Activated CD8-positive, alpha-beta T cell treated with anti-CD3 and anti-CD28 coated beads, Interleukin-2, amount 10 ng/mL, durations not matched to agents 7 days and 5 days (primary cell): ENCODE results near the gene MAPK4. TPM values are rescaled to one million over a fixed set of nuclear protein-coding genes. Genes with fewer than 3 reads are reported as not detected.

Source experiments
- ATAC-seq: fragments of 150-1000 bp; cut with Tn5 transposase; one replicate; pipeline ENCODE4 v1.10.0; 2021; ENCODE audit warnings: moderate library complexity
- CTCF ChIA-PET: fragments of 350-600 bp; sonication (Branson Sonifier 250); formaldehyde crosslinking; loops from one replicate; lab custom pipeline; 2021; ENCODE audit warnings: antibody characterized with exemption; lab: Charles Lee
- POLR2A ChIA-PET: fragments of 350-600 bp; sonication (Branson Sonifier 250); formaldehyde crosslinking; loops from one replicate; lab custom pipeline; 2021; ENCODE audit warnings: antibody characterized with exemption; lab: Charles Lee
- DNase-seq: peaks from one replicate; pipeline ENCODE4 v3.0.0-alpha.2; 2020
- H3K27ac Mint-ChIP-seq: one replicate; pipeline ENCODE4 v1.8.0; 2021; ENCODE audit warnings: mild to moderate bottlenecking, mixed read lengths
- H3K27me3 Mint-ChIP-seq: one replicate; pipeline ENCODE4 v1.8.0; 2021; ENCODE audit warnings: low read depth, mixed read lengths
- H3K36me3 Mint-ChIP-seq: one replicate; pipeline ENCODE4 v1.8.0; 2021; ENCODE audit warnings: low read depth, mixed read lengths
- H3K4me1 Mint-ChIP-seq: one replicate; pipeline ENCODE4 v1.8.0; 2021; ENCODE audit warnings: low read depth, mixed read lengths
- H3K4me3 Mint-ChIP-seq: one replicate; pipeline ENCODE4 v1.8.0; 2021; ENCODE audit warnings: mild to moderate bottlenecking, mixed read lengths
- H3K9me3 Mint-ChIP-seq: one replicate; pipeline ENCODE4 v1.8.0; 2022; ENCODE audit warnings: mixed read lengths; ENCODE audit not compliant: insufficient read depth
- total RNA-seq, 2 experiments: library from RNA; stranded (reverse); gene quantifications; one replicate each; pipeline ENCODE4 v1.2.3, GENCODE V29; 2021

MAPK4 gene
- total RNA-seq, 2 experiments from 2014 or later: not detected

DNA sequence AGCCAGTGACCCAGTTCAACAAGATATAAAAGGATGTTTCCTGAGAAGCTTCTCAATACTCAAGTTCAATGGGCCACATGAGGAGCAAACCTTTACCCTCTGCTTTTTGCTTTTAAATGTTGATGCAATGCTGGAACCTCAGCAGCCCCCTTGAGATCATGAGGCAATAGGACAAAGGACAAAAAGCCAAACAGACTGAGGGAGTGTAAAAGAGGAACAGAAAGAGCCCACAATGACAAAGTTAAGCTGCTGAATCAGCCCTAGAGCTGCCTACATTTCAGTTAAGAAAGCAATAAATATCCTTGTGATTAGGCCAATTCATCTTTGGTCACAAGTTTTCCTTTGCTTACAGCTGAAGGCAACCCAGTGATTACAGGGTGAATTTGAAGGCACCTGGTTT, 183.1 kb downstream of the MAPK4 start:
- no peak overlapping the region for H3K4me3 Mint-ChIP-seq
- H3K27ac Mint-ChIP-seq: no peak overlapping the region
- H3K9me3 Mint-ChIP-seq: no peaks in the 10 kb centered on the region
- DNase-seq: no peak
- peaks cover 4% of the 10 kb centered on the region for H3K27me3 Mint-ChIP-seq
- H3K36me3 Mint-ChIP-seq: no peaks in the 10 kb centered on the region
- no peaks in the 10 kb centered on the region for H3K4me1 Mint-ChIP-seq
- ChIA-PET CTCF (no interaction called here), POLR2A (no interaction called here)
- no peak for ATAC-seq

DNA sequence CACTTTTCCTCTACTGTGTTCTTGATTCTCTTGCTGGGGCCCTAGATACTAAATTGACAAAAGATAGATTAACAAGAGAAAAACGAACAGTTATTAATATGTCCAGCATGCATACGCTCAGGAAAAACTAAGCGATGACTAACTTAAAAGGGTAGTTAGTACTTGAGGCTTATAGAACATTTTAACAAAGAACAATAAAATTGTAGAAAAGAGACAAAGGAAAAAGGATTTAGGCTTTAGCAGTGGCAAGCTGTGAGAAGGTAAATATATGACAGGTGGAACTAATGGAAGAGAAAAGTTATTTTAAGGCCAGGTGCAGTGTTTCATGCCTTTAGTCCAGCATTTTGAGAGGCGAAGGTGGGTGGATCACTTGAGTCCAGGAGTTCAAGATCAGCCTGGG, 184.4 kb downstream of the MAPK4 start:
- ATAC-seq (no peak), DNase-seq (no peak)
- Mint-ChIP-seq H3K36me3 (no peaks in the 10 kb centered on the region), H3K4me1 (no peaks in the 10 kb centered on the region), H3K27me3 (peaks cover 4% of the 10 kb centered on the region), H3K27ac (no peak overlapping the region), H3K4me3 (no peak overlapping the region), H3K9me3 (no peaks in the 10 kb centered on the region)
- ChIA-PET CTCF (no interaction called here), POLR2A (no interaction called here)

DNA sequence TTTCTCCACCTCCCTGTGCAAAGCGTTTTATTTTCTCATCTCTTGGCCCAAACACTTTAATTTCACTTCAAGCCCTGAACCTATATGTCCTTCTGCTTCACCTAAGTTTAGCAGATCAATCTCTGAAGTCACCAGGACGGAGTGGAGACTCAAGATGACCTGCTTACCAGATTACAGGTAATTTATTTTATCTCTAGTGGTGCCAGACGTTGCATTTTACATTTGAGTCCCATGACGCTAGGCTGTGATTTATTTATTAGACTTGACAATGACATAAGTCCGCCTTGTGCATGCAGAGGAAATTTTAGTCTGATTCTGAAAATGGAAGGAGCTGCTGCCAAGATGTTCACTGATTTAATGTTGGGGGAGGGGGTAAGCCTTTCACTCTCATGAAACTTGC, 186.1 kb downstream of the MAPK4 start:
- ChIA-PET POLR2A (no interaction called here), CTCF (no interaction called here)
- Mint-ChIP-seq H3K9me3 (no peaks in the 10 kb centered on the region), H3K4me1 (no peaks in the 10 kb centered on the region), H3K4me3 (no peak overlapping the region), H3K27ac (no peak overlapping the region), H3K36me3 (no peaks in the 10 kb centered on the region), H3K27me3 (peaks cover 9% of the 10 kb centered on the region)
- DNase-seq (no peak), ATAC-seq (no peak)

DNA sequence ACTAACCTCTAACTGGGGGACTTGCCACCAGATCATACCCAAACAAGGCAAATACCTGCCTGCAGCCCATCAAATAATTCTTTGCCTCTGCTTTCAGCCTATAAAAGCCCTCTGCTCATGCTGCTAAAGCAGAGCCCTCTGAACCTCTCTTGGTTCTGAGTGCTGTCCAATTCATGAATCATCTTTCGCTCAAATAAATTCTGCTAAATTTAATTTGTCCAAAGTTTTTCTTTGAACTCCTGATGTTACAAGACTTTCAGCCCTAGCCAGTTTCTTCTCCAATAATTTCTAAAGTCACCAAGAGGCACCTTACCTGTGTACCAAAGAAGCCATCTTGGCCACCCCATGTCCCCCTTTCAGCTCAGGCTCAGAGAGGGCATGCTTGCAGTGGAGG, 188.0 kb downstream of the MAPK4 start:
- no peaks in the 10 kb centered on the region for H3K4me1 Mint-ChIP-seq
- ChIA-PET POLR2A (no interaction called here), CTCF (no interaction called here)
- no peaks in the 10 kb centered on the region for H3K9me3 Mint-ChIP-seq
- no peaks in the 10 kb centered on the region for H3K36me3 Mint-ChIP-seq
- ATAC-seq: no peak
- no peak for DNase-seq
- no peak overlapping the region for H3K4me3 Mint-ChIP-seq
- H3K27ac Mint-ChIP-seq: no peak overlapping the region
- H3K27me3 Mint-ChIP-seq: peaks cover 15% of the 10 kb centered on the region

DNA sequence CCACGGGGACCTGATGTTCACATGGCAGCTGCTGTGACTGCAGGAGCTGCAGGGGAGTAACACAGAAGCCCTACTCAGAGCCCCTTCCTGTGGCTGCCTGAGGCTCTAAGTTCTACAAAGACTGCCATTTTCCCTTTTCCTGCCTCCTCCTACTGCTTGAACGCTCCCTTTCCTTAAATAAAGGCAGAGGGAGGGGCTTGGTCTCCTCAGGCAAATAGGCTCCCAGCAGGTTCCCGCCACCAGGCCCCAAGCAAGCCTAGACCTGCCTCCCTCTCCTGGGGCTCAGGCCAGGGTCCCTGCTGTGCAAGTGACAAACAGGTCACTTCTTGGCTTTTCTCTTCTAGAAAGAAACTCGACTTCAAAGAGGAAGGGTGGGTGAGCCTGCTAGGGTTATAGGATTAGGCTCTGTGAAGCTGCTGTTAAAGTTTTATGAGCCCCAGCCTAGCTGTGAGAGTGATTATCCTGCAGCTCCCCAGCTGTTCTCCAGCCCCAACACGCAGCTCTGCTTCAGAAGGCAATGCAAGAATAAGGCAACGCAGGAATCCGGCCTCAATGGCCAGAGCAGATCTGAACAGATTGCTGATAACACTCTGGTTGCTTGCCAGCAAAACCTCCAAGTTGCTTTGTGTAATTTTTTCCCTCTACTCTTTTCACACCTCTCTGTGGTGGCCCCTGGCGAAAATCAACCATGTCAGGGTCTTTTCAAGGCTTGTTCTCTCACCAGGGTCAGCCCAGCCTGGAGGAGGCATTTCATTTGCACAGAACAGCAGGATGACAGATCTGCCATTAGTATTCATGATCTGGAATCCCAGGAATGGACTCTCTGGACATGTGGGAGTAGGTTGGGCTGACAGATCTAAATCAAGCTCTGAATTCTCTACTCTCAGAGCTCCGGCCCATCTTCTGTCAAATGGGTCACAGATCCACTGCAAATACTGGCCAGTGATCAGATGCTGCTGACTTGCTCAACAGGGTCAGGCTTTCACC, 188.6 kb downstream of the MAPK4 start:
- POLR2A ChIA-PET: no interaction called here
- Mint-ChIP-seq H3K4me1 (no peaks in the 10 kb centered on the region), H3K4me3 (no peak overlapping the region)

DNA sequence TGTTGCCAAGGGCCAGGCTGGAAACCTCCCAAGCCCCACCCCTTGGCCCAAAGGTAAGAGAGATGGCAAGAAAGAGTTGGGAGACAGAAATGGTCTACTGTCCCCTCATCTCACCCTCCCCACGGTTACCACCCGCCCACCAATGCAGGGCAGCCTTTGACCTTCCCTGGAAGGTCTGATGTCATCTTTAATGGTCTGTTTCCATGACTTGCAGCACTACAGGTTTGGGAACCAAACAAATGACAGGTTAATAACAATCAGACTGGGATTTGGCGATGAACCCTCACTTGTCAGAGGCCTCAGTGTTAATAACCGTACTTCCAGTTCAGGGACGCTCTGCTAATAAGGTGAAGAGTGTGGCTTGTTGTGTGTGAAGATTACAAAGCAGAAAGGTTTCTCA, 189.5 kb downstream of the MAPK4 start:
- no peaks in the 10 kb centered on the region for H3K4me1 Mint-ChIP-seq
- CTCF ChIA-PET: no interaction called here
- ATAC-seq: no peak
- no peaks in the 10 kb centered on the region for H3K36me3 Mint-ChIP-seq
- H3K27me3 Mint-ChIP-seq: peaks cover 12% of the 10 kb centered on the region
- no peak for DNase-seq
- POLR2A ChIA-PET: no interaction called here
- H3K4me3 Mint-ChIP-seq: no peak overlapping the region
- H3K9me3 Mint-ChIP-seq: no peaks in the 10 kb centered on the region
- no peak overlapping the region for H3K27ac Mint-ChIP-seq

More for the DNA sequence above, 188.6 kb downstream of the MAPK4 start:
- DNase-seq: no peak
- ATAC-seq: no peak
- Mint-ChIP-seq H3K9me3 (no peaks in the 10 kb centered on the region), H3K27me3 (peaks cover 12% of the 10 kb centered on the region), H3K27ac (no peak overlapping the region), H3K36me3 (no peaks in the 10 kb centered on the region)
- CTCF ChIA-PET: no interaction called here

DNA sequence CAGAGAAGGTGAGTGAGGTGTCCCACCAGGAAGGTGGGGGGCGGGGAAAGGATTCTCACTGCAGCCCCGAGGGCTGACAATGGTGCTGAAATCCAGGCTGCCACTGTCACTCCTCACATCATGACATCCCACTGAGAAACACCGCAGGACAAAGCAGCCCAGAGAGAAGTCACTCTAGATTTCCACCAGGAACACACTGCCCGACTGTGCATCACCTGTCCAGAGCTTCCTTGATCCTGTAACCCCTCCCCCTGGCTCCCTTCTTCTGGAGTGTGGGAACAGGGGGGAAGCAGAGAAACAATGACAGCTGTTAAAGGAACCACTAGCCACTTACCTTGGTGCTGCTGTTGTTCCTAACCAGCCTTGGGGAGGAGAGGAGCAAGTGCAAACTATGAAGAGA, 190.1 kb downstream of the MAPK4 start:
- Mint-ChIP-seq H3K27me3 (peaks cover 12% of the 10 kb centered on the region), H3K9me3 (no peaks in the 10 kb centered on the region), H3K4me3 (no peak overlapping the region), H3K4me1 (no peaks in the 10 kb centered on the region), H3K27ac (no peak overlapping the region), H3K36me3 (no peaks in the 10 kb centered on the region)
- POLR2A ChIA-PET: no interaction called here
- ATAC-seq (no peak), DNase-seq (no peak)
- CTCF ChIA-PET: no interaction called here

DNA sequence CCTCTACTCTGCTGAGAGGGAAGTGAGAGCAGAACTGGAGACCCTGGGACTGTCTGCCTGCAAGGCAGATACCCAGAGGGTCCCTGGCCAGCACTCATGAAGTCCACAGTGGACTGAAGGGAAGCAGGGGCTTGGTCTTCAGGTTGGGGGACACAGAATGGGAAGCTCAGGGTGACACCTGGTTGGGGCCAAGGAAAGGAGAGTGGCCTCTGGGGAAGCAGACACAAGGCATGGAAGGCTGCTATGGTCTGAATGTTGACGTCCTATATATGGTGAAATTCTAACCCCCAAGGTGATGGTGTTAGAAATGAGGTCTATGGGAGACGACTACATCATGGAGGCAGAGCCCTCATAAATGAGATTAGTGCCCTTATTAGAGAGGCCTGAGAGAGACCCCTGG, 190.7 kb downstream of the MAPK4 start:
- CTCF ChIA-PET: no interaction called here
- no peak overlapping the region for H3K27ac Mint-ChIP-seq
- H3K36me3 Mint-ChIP-seq: no peaks in the 10 kb centered on the region
- H3K9me3 Mint-ChIP-seq: no peaks in the 10 kb centered on the region
- POLR2A ChIA-PET: no interaction called here
- H3K4me3 Mint-ChIP-seq: no peak overlapping the region
- no peaks in the 10 kb centered on the region for H3K4me1 Mint-ChIP-seq
- peaks cover 12% of the 10 kb centered on the region for H3K27me3 Mint-ChIP-seq
- ATAC-seq (no peak), DNase-seq (no peak)

DNA sequence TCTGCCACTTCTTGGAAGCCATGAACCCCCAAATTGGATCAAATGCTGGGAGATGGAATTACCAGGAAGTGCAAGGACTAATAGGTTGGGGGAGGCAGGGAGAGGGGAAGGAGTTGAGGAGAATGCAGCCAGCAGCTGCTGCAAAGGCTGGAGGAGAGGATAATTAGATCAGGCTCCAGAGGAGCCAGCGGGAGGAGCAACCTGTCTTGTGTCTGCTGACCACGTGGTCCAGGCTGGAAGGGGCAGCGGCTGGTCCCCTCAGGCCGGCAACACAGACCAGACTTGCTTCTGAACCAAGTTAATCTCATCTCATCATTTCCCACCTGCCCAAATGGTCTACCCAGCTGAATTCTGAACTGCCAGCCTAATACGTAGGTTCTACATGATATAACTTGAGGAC, 191.6 kb downstream of the MAPK4 start:
- Mint-ChIP-seq H3K36me3 (no peaks in the 10 kb centered on the region), H3K9me3 (no peaks in the 10 kb centered on the region), H3K4me1 (no peaks in the 10 kb centered on the region), H3K27ac (no peak overlapping the region), H3K27me3 (peaks cover 14% of the 10 kb centered on the region), H3K4me3 (no peak overlapping the region)
- DNase-seq: no peak
- ChIA-PET POLR2A (interaction anchor here (0.6 kb wide), 2 partner anchors 288 to 1602 kb away, joined by 3 read pairs; no protein-coding TSS in a partner anchor), CTCF (no interaction called here)
- ATAC-seq: no peak

DNA sequence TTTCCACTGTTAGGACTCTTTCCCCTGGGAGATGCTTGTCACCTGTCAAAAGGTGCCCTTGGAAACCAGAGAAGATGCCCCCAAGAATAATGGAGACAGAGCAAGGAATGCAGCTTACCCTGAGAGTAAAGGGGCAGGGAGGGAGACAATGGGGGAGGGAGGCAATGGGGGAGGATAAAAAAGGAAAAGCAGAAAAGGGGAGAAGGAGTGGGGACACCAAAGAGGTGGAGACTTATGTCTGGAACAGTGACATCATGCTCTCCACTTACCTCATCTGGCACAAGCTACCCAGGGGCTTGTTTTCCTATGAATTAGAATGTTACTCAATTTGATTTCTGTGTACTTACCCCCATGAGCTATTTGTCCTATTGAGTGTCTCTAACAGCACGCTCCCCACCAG, 192.1 kb downstream of the MAPK4 start:
- no peak for DNase-seq
- no peaks in the 10 kb centered on the region for H3K9me3 Mint-ChIP-seq
- H3K27me3 Mint-ChIP-seq: peaks cover 15% of the 10 kb centered on the region
- H3K27ac Mint-ChIP-seq: no peak overlapping the region
- ChIA-PET POLR2A (interaction anchor here (0.6 kb wide), 2 partner anchors 288 to 1602 kb away, joined by 3 read pairs; no protein-coding TSS in a partner anchor), CTCF (no interaction called here)
- H3K4me3 Mint-ChIP-seq: no peak overlapping the region
- no peaks in the 10 kb centered on the region for H3K36me3 Mint-ChIP-seq
- no peaks in the 10 kb centered on the region for H3K4me1 Mint-ChIP-seq
- ATAC-seq: no peak

DNA sequence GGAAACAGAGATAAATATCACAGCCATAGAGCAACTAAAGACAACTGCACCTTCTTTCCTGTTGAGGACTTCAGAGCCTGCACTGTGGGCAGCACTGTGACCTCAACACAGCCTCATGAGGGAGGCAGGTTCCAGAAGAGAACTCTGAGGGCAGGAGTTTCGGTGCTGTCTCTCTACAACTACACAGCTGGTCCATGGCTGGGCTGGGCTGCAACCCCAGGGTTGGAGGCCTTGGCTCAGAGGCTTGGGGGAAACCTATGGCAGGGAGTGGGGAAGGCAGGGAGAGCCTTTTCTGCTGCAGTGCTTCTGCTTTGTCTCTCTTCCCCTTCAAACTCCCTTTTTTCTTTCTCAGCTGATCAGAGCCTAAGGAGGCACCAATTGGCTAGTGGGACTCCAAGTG, 193.4 kb downstream of the MAPK4 start:
- Mint-ChIP-seq H3K27ac (no peak overlapping the region), H3K4me1 (no peaks in the 10 kb centered on the region), H3K27me3 (peaks cover 15% of the 10 kb centered on the region), H3K9me3 (no peaks in the 10 kb centered on the region), H3K4me3 (no peak overlapping the region), H3K36me3 (no peaks in the 10 kb centered on the region)
- ChIA-PET CTCF (no interaction called here), POLR2A (no interaction called here)
- ATAC-seq (no peak), DNase-seq (no peak)

DNA sequence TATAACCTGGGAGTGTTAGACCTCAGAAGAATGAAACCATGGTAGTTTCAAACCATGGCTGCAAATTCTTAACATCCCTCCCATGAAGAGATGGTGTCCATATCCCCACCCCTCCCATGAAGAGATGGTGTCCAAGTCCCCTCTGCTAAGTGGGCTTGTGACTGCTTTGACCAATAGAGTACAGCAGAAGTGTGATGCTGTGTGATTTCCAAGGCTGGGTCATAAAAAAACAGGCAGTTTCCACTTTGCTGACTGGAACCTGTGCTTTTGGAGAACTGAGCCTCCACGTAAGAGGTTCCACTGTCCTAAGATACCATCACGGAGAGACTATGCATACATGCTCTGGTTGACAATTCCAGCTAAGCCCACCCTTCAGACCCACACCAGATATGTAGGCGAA, 194.4 kb downstream of the MAPK4 start:
- ChIA-PET CTCF (no interaction called here), POLR2A (no interaction called here)
- no peak for ATAC-seq
- Mint-ChIP-seq H3K27ac (no peak overlapping the region), H3K9me3 (no peaks in the 10 kb centered on the region), H3K36me3 (no peaks in the 10 kb centered on the region), H3K27me3 (peaks cover 15% of the 10 kb centered on the region), H3K4me1 (no peaks in the 10 kb centered on the region), H3K4me3 (no peak overlapping the region)
- DNase-seq: no peak
